Raji (cell line): ENCODE results near the gene HOXA1.

Source experiments
- POLR2A ChIP-seq: IDR thresholded peaks from 2 replicates; pipeline ENCODE4 v1.6.1; 2011; ENCODE audit warnings: low read depth, low read length, control low read depth; ENCODE audit not compliant: insufficient read depth

The HOXA1 gene

GRCh38 chr7:27124902-27125689, 29.3 kb upstream of the HOXA1 start:
- TF ChIP-seq POLR2A = no peak

- TF ChIP-seq POLR2A = no peak
These were observed 28.5 kb upstream of the HOXA1 start for GRCh38 chr7:27124096-27124901.

DNA sequence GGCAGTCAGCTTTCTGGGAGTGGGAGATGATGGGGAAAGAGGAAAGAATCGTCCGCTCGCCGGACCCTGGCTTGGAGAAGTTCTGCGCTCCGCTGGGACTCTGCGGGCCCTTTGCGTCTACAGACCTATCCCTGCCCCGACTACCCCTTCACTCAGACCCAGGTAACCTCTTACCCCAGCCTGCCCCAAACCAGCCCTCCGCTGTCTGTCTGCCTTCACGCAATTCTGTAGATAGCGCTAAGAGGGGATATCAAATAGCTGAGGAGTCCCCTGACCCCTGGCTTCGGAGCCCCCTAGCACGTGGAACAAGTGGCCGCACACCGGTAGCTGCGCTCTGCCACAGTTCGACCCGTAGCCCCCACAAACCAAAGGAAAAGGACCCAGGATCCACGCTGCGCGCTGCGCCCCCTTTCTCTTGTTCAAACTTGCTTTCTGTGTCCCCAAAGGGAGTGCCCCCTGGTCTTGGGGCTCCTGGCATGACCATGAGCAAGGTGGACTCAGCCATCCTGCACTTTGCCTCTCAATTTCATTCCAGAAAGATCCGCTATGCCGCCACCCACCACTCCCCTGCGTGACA, 27.8 kb upstream of the HOXA1 start:
- TF ChIP-seq POLR2A = no peak

- TF ChIP-seq POLR2A = no peak
These were observed 27.2 kb upstream of the HOXA1 start for GRCh38 chr7:27123007-27123476.

GRCh38 chr7:27122077-27122910, 26.5 kb upstream of the HOXA1 start:
- no peak for TF ChIP-seq POLR2A

GRCh38 chr7:27121684-27122076, 25.9 kb upstream of the HOXA1 start:
- TF ChIP-seq POLR2A = no peak

- TF ChIP-seq POLR2A = no peak
These were observed 23.7 kb upstream of the HOXA1 start for GRCh38 chr7:27119412-27119911.

DNA sequence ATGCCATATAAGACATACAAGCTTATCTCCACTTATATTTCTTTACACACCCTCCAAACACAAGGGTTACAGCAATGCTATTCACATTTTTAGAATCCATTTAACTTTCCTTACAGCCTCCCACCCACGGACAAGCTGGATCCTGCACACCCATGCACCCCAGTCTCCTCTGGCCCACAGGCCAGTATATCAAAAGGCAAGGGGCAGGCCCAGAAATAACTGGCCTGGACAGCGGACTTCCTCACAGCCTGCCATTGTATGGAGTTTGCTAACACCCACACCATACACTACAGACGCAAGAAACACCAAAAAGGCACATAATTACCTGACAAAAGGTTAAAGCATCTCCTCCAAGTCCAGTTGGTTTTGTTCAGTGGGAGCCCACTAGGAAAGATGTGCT, 22.8 kb upstream of the HOXA1 start:
- TF ChIP-seq POLR2A = no peak

DNA sequence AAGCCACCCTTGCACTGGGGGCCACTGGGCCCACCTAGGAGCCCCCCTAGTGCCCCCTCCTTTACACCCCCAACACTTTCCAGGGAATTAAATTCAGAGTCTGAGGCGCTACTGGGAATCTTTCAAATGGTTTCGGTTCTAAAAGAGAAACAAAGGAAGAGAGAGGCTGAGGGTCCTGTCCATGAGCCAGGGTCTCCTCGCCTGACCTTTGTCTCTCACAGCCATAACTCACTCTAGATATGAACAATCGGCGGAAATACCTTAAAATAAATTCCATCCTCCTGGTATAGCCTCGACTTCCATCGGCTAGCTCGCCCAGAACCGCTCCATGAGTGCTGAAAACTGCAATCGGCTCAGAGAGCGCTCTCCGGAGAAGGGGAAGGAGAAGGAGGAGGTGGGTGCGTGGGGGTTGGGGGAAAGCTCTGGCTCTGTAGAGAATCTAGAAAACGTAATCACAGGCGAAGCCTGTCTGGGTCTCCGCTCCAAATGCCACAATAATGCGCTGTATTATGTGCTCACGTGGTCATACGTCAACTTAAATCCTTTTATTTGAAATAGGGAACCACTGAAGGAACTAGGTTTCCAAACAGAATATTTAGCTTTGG, 22.2 kb upstream of the HOXA1 start:
- no peak for TF ChIP-seq POLR2A

DNA sequence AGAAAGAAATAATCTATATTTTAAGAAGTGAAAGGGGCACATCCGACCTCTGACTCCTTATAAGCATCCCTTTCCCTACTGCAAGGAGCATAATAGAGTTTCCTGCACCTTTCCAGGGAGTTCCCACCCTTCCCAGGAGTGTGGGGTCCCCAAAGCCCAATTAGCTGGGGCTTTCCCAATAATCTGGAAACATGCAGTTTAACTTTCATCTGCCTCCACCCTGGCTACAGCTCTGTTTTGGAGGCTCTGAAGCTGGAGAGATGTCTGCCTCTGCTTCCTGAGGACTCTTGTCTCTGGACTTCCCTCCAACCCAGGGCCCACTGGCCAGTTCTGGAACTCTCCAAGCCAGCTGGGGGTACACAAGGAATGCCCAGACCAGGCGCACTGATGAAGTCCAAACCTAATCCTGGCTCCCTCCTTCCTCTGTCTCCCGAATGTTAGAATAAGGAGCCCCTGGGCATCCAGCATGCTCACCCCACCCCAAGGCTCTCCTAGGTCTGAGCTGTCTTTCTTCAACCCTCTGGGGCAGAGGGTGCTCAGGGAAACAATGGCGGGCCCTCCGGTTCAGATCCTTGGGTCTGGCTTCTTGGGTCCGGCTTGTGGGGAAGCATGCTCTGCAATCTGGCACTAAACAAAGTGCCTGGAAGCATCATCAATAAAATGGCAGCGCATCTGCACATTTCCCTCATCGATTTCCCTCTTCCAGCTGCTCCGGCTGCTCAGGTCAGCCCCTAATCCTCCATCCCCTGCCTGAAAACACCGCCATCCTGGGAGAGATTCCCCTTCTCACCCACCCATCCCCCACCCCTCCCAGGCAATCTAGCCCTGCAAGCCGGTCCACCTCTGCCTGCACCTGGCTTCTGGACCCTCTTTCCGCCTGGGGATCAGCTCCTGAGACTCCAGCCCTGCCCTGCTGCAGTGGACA, 21.4 kb upstream of the HOXA1 start:
- no peak for TF ChIP-seq POLR2A

- TF ChIP-seq POLR2A = no peak
These were observed 20.5 kb upstream of the HOXA1 start for GRCh38 chr7:27116031-27116961.
